ENCODE data around the gene RRAD. TPM values are rescaled to one million over a fixed set of nuclear protein-coding genes. Genes with fewer than 3 reads are reported as not detected.

RRAD gene
- total RNA-seq, 1 experiment from 2014 or later, result not detected

DNA sequence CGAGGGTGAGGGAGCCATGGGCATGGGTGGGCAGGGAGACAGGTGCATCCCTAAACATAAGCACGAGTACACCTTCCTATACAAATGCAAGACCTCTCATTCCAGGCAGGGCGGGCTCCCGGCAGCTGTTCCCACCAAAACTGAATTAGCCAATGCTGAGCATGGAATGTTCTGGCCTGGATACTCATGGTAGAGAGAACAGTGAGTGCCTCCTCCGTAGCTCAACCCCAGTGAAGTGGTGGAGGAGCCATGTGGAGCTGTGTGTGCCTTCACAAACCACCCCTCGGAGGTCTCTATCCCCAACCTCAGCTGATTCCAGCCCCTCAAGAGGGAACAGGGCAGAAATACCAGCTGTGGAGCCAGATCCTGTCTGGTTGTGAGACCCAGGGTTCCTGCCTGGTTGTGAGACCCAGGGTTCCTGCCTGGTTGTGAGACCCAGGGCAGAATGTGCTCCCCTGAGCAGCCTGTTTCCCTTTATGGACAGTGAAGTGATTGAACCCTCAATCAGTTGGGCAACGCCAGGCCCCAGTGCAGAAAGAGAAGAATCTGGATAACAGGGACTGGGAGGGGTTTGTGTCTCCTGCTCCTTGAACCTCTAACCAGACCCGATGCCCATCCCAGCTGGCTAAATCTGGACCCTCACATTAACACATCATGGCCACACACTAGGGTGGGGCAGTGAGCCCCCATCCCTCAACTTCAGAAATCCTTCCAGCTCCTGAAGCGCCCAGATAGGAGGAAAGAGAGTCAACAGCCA, 4.2 kb downstream of the RRAD start:
- in situ Hi-C loops (cut with HindIII; ENCODE audit: low sequenced_read_pairs), result no loop called here
- DNase-seq (ENCODE audit: low spot score), result no peak

GRCh38 chr16:66920299-66920590, 5.1 kb downstream of the RRAD start:
- in situ Hi-C loops (cut with HindIII; ENCODE audit: low sequenced_read_pairs), result no loop called here
- DNase-seq (ENCODE audit: low spot score), result no peak

DNA sequence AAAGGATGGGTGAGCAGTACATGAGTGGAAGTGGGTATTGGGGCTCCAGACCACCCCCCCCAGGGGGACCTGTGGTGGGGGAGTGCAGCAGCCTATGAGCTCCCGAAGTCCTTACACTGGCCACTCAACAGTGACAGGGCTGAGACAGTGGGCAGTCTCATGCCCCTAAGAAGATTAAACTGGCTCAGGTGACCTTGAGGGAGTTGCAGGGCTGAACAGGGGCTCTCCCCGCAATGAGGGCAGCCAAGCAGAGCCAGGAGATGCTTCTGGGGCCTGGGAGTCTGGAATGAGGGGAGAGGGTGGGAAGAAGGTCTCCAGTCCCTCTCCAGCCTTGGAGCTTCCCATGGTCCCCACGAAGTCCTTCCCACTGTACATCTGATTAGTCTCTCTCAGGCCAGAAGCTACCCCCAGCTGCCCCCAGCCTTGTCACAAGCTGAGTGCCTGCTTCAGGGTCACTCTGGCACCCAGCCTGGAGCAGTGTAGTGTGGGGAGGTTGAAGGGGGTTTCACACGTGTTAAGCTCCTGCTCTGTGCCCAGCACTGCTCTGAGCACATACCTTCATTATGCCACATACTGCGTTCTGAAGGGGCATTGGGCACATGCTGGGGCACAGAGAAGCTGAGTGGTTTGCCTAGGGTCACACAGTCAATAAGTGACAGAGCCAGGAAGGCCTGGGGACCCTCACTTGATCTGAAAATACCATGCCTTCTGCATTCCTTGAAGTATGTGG, 5.6 kb downstream of the RRAD start:
- no peak for DNase-seq (ENCODE audit: low spot score)
- in situ Hi-C loops (cut with HindIII; ENCODE audit: low sequenced_read_pairs), result no loop called here

DNA sequence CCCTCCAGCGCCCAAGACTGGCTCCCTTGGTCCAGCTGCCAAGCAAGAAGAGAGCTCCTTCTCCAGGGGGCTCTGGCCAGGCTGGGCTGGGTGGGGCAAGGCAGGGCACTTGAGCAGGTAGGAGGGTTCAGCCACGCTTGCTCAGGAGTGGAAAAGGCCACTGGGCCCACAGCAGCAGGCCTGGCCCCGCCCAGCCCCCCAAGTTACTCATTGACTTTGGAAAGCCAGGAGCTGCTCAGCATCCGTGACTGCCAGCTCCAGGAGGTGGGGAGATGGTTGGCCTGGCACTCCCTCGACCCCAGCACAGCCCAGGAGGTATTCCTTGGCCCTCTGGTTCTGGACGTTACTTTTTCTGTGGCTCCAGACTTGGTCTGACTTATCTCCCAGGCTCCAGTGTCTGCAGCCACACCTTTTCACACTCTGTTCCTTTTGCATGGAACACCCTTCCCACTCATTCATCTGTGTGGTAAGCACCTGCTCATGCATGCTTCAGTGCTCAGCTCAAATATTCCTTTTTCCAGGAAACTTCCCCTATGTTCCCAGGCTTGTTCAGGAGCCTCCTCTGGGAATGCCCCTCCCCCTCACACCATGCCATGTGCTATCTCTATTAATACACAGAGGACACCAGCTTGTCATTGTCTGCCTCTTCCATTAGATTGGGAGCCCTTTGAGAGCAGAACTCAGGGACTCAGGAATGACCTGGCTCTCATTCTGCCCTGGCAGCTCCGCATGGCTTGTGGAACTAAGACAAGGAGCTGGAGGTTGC, 6.3 kb downstream of the RRAD start, which contains the start of gene CDH16:
Gene CDH16, minus strand, starts transcription at position 83 of the 766 bp plus-strand sequence. CDS start 820 bp downstream, outside the sequence.
- DNase-seq (ENCODE audit: low spot score), result no peak
- in situ Hi-C loops (cut with HindIII; ENCODE audit: low sequenced_read_pairs), result no loop called here

DNA sequence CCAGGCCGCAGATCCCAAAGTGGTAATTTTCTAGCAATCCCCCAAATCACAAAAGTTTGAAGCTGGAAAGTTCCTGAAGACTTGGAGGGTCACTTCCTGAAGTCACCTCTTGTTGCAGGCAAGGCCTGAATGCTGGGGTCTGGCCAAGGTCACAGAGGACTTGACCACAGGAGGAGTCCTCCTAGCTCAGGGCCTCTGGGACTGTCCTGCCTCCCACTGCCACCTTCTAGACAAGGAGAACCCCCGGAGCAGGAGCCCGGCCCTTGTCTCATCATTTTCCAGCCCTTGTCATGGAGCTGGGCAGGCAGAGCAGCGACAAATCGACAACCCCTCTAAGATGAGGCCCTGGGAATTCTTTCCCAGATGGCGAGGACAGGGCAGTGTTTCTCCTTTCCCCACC, 7.0 kb downstream of the RRAD start:
- no peak for DNase-seq (ENCODE audit: low spot score)
- in situ Hi-C loops (cut with HindIII; ENCODE audit: low sequenced_read_pairs), result no loop called here

DNA sequence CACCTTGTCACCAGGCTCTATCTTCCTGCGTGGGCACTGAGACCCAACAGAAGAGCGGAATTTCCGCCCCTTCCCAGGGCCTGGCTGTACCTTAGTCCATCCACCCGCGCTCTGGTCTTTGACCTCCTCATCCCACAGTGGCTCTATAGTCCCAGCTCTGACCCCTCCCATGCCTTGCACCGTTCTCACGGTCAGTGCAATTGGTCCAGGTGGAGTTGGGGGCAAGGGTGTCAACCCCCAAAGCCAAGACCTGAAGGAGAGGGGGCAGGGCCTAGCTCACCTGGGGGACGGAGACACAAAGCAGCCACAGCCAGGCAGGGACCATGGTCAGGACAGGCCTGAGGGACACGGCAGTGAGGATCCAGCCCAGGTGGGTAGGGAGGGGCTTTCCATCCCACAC, 7.6 kb downstream of the RRAD start:
- in situ Hi-C loops (cut with HindIII; ENCODE audit: low sequenced_read_pairs), result no loop called here
- no peak for DNase-seq (ENCODE audit: low spot score)

- in situ Hi-C loops (cut with HindIII; ENCODE audit: low sequenced_read_pairs), result no loop called here
These were observed 8.8 kb downstream of the RRAD start for GRCh38 chr16:66916518-66916917.

DNA sequence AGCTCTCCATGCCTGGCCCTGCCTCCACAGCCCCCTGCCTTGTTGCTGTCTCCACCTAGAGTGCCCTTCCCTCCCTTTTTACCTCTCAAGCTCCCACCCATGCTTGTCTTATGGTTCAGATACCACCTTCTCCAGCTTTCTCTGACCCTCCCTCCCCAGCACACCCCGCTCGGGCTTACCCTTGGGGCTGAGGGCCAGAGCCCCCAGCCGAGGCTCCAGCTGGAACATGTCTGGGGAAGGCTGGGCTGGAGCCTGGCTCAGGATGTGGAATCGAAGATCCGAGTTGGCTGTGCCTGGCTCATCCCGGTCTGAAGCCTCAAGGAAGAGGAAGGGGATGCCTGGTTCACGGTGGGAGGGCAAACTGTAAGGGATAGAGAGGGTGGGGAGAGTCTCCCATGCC, 10.3 kb downstream of the RRAD start:
- in situ Hi-C loops (cut with HindIII; ENCODE audit: low sequenced_read_pairs), result no loop called here
- no peak for DNase-seq (ENCODE audit: low spot score)

More at GRCh38 chr16:66916518-66916917, 8.8 kb downstream of the RRAD start:
- DNase-seq (ENCODE audit: low spot score), result no peak

DNA sequence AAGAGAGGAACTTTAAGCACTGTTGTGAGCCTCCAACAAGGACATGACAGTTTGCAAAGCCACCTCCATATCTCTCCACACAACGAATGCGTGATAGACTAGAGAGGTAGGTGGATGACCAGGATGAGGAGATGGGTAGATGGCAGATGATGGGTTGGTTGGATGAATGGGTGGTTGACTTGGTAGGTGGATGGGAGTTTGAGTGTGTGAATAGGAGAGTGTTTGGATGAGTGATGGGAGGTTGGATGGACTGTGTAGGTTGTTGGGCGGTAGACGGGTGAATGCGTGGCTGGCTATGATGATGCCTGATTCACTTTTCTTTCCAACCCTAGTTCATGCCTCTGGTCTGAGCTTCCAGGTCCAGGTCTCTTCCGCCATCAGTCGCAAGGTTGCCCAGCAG, 10.8 kb downstream of the RRAD start:
- in situ Hi-C loops (cut with HindIII; ENCODE audit: low sequenced_read_pairs), result no loop called here
- no peak for DNase-seq (ENCODE audit: low spot score)

DNA sequence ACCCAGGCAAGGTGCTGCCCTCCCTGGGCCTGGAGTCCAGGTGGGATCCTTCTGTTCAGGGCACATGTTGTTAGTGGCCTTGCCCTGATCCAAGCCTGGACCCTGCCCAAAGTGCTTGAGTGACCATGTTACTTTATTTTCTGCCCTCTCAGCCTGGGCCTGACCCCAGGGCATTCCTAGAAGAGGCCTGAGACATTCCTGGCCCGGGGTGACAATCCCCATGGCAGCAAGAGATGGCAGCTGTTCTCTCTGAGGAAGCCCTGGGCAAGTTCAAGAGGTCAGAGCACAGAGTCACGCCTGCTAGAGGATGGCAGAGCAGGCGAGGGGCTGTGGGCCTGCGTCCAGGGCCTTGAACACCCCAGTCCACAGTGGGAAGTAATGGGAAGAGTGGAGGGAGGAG, 11.6 kb downstream of the RRAD start:
- in situ Hi-C loops (cut with HindIII; ENCODE audit: low sequenced_read_pairs), result no loop called here
- no peak for DNase-seq (ENCODE audit: low spot score)

DNA sequence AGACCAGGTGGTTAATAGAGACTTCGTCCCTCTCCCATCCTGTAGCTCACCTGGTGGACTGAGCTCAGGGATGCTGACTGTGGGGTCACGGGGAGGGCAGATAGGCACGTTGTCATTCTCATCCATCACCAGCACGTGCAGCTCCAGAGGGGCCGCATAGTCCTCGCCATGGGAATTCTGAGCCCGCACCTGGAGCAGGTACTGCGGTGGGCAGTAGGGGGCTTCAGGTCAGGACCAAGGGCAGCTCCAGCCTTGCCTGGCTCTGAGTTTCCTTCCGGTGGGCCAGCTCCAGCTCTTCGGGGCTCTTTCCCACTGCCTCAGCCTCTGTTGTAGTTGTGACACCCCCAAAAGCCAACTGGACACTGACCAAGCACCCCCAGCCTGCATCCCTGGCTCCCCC, 12.3 kb downstream of the RRAD start:
- in situ Hi-C loops (cut with HindIII; ENCODE audit: low sequenced_read_pairs), result no loop called here
- DNase-seq (ENCODE audit: low spot score), result no peak

- no peak for DNase-seq (ENCODE audit: low spot score)
- in situ Hi-C loops (cut with HindIII; ENCODE audit: low sequenced_read_pairs), result no loop called here
These were observed 13.5 kb downstream of the RRAD start for GRCh38 chr16:66911801-66912200.

GRCh38 chr16:66911112-66911511, 14.2 kb downstream of the RRAD start:
- DNase-seq (ENCODE audit: low spot score), result no peak
- in situ Hi-C loops (cut with HindIII; ENCODE audit: low sequenced_read_pairs), result no loop called here

- DNase-seq (ENCODE audit: low spot score), result no peak
- in situ Hi-C loops (cut with HindIII; ENCODE audit: low sequenced_read_pairs), result no loop called here
These were observed 15.0 kb downstream of the RRAD start for GRCh38 chr16:66910175-66910940.

- DNase-seq (ENCODE audit: low spot score), result no peak
- in situ Hi-C loops (cut with HindIII; ENCODE audit: low sequenced_read_pairs), result no loop called here
These were observed 16.4 kb downstream of the RRAD start for GRCh38 chr16:66908762-66909559.

DNA sequence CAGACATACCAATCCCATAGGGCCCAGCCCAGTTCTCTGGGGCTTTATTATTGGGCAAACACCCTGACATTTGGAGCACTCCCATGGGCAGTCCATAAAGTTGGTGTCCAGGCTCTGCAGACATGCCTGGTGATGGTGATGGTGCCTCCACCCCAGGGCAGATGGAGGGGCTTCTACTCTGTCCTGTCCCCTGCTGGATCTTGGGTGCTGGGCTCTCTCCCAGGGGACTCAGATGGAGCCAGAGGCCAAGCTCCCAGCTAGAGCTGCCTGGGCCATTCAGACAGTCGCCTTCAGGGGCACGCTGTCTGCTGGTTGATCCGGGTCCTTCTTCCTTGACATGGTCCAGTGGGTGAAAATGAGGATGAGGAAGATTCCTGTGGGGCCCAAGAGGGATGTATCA, 17.2 kb downstream of the RRAD start:
- in situ Hi-C loops (cut with HindIII; ENCODE audit: low sequenced_read_pairs), result no loop called here
- no peak for DNase-seq (ENCODE audit: low spot score)

- in situ Hi-C loops (cut with HindIII; ENCODE audit: low sequenced_read_pairs), result no loop called here
- no peak for DNase-seq (ENCODE audit: low spot score)
These were observed 18.2 kb downstream of the RRAD start for GRCh38 chr16:66906916-66907836.

Data from G401 (cell line).